Measurements from ENCODE around the gene ENOX1. TPM values are rescaled to one million over a fixed set of nuclear protein-coding genes. Genes with fewer than 3 reads are reported as not detected.

The ENOX1 gene
- total RNA-seq, 2 donors from 2014 or later: 0.22 to 1.4 TPM

GRCh38 chr13:43631106-43631505 lies 155.7 kb downstream of the ENOX1 start:
- intact Hi-C loops (cut with DNase I): no loop called here
- Histone ChIP-seq H3K36me3 (no peaks in the 10 kb centered on the region), H3K9ac (ENCODE audit: low read depth in 2 of 2, low read length in 2 of 2) (no peak overlapping the region), H3K9me3 (no peaks in the 10 kb centered on the region), H3K4me1 (no peaks in the 10 kb centered on the region), H3K27me3 (no peaks in the 10 kb centered on the region), H3K4me3 (no peak overlapping the region), H3K27ac (no peak overlapping the region)
- no peak for TF ChIP-seq CTCF (IDR thresholded peaks at IDR 0.05)
- DNase-seq: no peak

DNA sequence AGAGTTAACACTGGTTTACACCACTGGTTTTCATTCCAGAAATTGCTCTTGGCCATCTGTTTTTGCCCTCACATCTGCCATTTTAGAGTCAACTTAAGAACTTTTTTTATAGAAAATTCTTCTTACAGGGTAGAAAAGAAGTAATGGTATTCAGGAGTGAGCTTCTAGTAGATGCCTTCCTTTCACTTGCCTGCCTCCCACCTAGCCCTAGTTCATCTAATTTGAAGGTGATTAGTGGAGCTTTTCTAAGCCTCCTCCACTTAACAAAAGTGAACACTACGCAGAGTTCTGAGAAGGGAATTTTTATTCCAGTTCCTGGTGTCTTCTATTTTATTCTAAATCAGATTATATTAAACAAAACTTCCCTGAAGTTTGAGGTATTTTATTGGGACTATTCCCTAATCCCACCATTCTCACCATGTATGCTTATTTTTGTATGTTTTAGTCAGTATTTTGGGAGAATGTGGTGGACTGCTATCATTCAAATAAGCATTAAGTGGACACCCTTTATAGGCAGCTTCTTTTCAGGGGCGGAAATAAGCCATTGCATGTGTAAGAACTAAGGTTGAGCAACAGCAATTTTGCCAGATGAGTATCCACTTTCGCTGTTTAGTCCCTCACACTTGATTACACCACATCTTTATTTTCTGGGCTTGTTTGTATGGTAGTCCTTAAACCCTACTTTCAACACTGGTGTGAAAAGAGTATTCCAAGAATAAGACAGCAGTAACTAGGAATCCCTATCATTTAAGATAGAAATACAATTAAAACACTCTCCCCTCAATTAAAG lies 156.9 kb downstream of the ENOX1 start:
- no peaks in the 10 kb centered on the region for H3K27me3 ChIP-seq
- H3K27ac ChIP-seq: no peak overlapping the region
- no peak overlapping the region for H3K4me3 ChIP-seq
- no peak for TF ChIP-seq CTCF (IDR thresholded peaks at IDR 0.05)
- intact Hi-C loops (cut with DNase I): no loop called here
- H3K9me3 ChIP-seq: no peaks in the 10 kb centered on the region
- no peaks in the 10 kb centered on the region for H3K4me1 ChIP-seq
- no peak for DNase-seq
- H3K36me3 ChIP-seq: no peaks in the 10 kb centered on the region
- H3K9ac ChIP-seq (ENCODE audit: low read depth in 2 of 2, low read length in 2 of 2): no peak overlapping the region

- Histone ChIP-seq H3K4me1 (no peaks in the 10 kb centered on the region), H3K9me3 (no peaks in the 10 kb centered on the region), H3K36me3 (no peaks in the 10 kb centered on the region), H3K4me3 (no peak overlapping the region), H3K27ac (no peak overlapping the region), H3K9ac (ENCODE audit: low read depth in 2 of 2, low read length in 2 of 2) (no peak overlapping the region), H3K27me3 (no peaks in the 10 kb centered on the region)
- DNase-seq: no peak
- intact Hi-C loops (cut with DNase I): no loop called here
- TF ChIP-seq CTCF (IDR thresholded peaks at IDR 0.05): no peak
Measured at GRCh38 chr13:43626994-43627393, 159.8 kb downstream of the ENOX1 start.

- intact Hi-C loops (cut with DNase I): no loop called here
- no peak for TF ChIP-seq CTCF (IDR thresholded peaks at IDR 0.05)
Measured at GRCh38 chr13:43614063-43614462, 172.7 kb downstream of the ENOX1 start.

DNA sequence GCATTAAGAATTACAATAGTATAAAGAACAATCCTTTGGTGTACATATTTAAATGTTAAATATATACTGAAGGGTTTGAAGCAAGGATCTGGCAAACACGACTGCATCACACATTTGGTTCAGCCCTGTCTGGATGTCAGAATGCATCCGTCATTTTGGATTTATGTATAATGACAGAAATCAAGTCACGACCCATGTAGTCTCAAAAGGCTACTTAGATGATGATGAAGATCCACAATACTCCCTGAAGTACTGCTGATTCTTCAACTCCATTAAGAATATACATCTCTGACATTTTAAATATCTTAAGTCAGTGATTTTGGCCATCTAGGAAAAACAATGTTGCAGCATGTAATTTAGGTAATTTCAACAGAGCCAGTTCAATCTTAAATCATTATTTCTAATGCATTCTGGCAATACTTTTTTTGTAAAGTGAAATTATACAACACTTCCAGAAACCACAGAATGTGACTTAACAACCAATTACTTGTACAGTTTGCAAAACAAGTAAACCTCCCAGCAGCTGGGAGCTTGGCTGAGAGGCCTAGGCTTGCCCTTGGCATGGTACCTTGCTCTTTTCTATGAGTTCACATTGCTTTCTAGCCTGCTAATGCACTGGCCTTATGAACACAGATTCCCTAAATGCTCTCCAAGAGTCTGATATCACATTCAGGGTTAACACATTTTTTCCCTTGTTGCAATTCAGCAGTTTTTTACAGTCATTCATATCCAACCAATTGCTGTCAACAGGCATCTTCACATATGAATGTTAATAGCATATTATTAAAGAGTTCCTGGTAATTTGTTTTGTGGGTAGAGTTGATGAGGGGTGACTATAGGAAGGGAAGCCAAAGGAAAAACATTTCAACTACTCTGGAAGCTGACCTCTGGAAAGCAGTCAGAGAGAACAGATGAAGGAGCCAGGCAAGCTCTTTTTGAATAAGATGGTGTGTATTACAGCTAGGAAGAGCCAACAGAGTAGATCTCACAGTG lies 175.2 kb downstream of the ENOX1 start:
- Histone ChIP-seq H3K36me3 (no peaks in the 10 kb centered on the region), H3K27ac (no peak overlapping the region), H3K4me3 (no peak overlapping the region), H3K9me3 (no peaks in the 10 kb centered on the region), H3K4me1 (no peaks in the 10 kb centered on the region), H3K27me3 (no peaks in the 10 kb centered on the region), H3K9ac (ENCODE audit: low read depth in 2 of 2, low read length in 2 of 2) (no peak overlapping the region)
- DNase-seq: no peak
- no peak for TF ChIP-seq CTCF (IDR thresholded peaks at IDR 0.05)
- intact Hi-C loops (cut with DNase I): no loop called here

More at GRCh38 chr13:43614063-43614462, 172.7 kb downstream of the ENOX1 start:
- Histone ChIP-seq H3K27me3 (no peaks in the 10 kb centered on the region), H3K36me3 (no peaks in the 10 kb centered on the region), H3K4me3 (no peak overlapping the region), H3K9me3 (no peaks in the 10 kb centered on the region), H3K27ac (no peak overlapping the region), H3K9ac (ENCODE audit: low read depth in 2 of 2, low read length in 2 of 2) (no peak overlapping the region), H3K4me1 (no peaks in the 10 kb centered on the region)
- DNase-seq: no peak

Measured in colonic mucosa (tissue), 4 donors.